GM23338 (cell line): ENCODE data around the gene CDHR2. TPM values are rescaled to one million over a fixed set of nuclear protein-coding genes. Genes with fewer than 3 reads are reported as not detected.

Experiments
- ATAC-seq: fragments of 200-7000 bp; cut with Tn5 transposase; 3 replicates; pipeline ENCODE4 v1.9.1; 2020
- DNase-seq: peaks from one replicate; pipeline ENCODE4 v3.0.0-alpha.2; 2015; ENCODE audit warnings: low spot score
- H2AFZ ChIP-seq: fragments of 200-600 bp; sonication (generic); 2 replicates; pipeline ENCODE4 v1.8.0; 2016; ENCODE audit warnings: antibody characterized with exemption, mild to moderate bottlenecking, moderate library complexity
- H3F3A ChIP-seq: fragments of 200-600 bp; sonication (generic); replicated peaks from 2 replicates; pipeline ENCODE4 v1.8.0; 2017; ENCODE audit warnings: antibody characterized with exemption, mixed run types, low read depth
- H3K27ac ChIP-seq: fragments of 200-600 bp; sonication (generic); 2 replicates; pipeline ENCODE4 v1.6.1; 2016; ENCODE audit warnings: low read depth
- H3K27me3 ChIP-seq: fragments of 200-600 bp; sonication (generic); 2 replicates; pipeline ENCODE4 v1.8.0; 2016; ENCODE audit warnings: mild to moderate bottlenecking, mixed run types, moderate library complexity; ENCODE audit not compliant: insufficient read depth
- H3K36me3 ChIP-seq: fragments of 200-600 bp; sonication (generic); 2 replicates; pipeline ENCODE4 v1.8.0; 2016; ENCODE audit warnings: mild to moderate bottlenecking; ENCODE audit not compliant: insufficient read depth
- H3K4me1 ChIP-seq: fragments of 200-600 bp; sonication (generic); 2 replicates; pipeline ENCODE4 v1.8.0; 2016; ENCODE audit warnings: mild to moderate bottlenecking, moderate library complexity; ENCODE audit not compliant: insufficient read depth
- H3K4me2 ChIP-seq: fragments of 200-600 bp; sonication (generic); 2 replicates; pipeline ENCODE4 v1.7.1; 2017; ENCODE audit warnings: mixed run types
- H3K4me3 ChIP-seq: fragments of 200-600 bp; sonication (generic); 2 replicates; pipeline ENCODE4 v1.6.1; 2016; ENCODE audit warnings: mixed run types
- H3K79me2 ChIP-seq: fragments of 200-600 bp; sonication (generic); replicated peaks from 2 replicates; pipeline ENCODE4 v1.8.0; 2017; ENCODE audit warnings: mild to moderate bottlenecking; ENCODE audit not compliant: insufficient read depth
- H3K9me2 ChIP-seq: fragments of 200-600 bp; sonication (generic); 2 replicates; pipeline ENCODE4 v1.8.0; 2017; ENCODE audit not compliant: insufficient read depth
- H4K20me1 ChIP-seq: fragments of 200-600 bp; sonication (generic); replicated peaks from 2 replicates; pipeline ENCODE4 v1.8.0; 2017; ENCODE audit warnings: mild to moderate bottlenecking; ENCODE audit not compliant: insufficient read depth
- H3K27ac Mint-ChIP-seq: 2 replicates; pipeline ENCODE4 v1.8.0; 2020; ENCODE audit warnings: inconsistent platforms, mild to moderate bottlenecking, moderate library complexity, mixed read lengths
- H3K27me3 Mint-ChIP-seq: 3 replicates; pipeline ENCODE4 v1.8.0; 2022; ENCODE audit warnings: low read depth, mild to moderate bottlenecking, moderate library complexity, mixed read lengths, inconsistent platforms; ENCODE audit not compliant: insufficient read depth, poor library complexity
- H3K36me3 Mint-ChIP-seq: 3 replicates; pipeline ENCODE4 v1.8.0; 2021; ENCODE audit warnings: low read depth, mild to moderate bottlenecking, inconsistent platforms, moderate library complexity, mixed read lengths
- H3K4me1 Mint-ChIP-seq: 3 replicates; pipeline ENCODE4 v1.8.0; 2020; ENCODE audit warnings: mild to moderate bottlenecking, inconsistent platforms, mixed read lengths
- H3K4me3 Mint-ChIP-seq: 3 replicates; pipeline ENCODE4 v1.8.0; 2021; ENCODE audit warnings: moderate library complexity, mild to moderate bottlenecking, inconsistent platforms, mixed read lengths
- H3K9me3 Mint-ChIP-seq: 3 replicates; pipeline ENCODE4 v1.8.0; 2020; ENCODE audit warnings: moderate library complexity, mild to moderate bottlenecking, inconsistent platforms, mixed read lengths
- CREB1 ChIP-seq: fragments of 250-450 bp; sonication (Bioruptor Pico); IDR thresholded peaks from 2 replicates; pipeline ENCODE4 v1.5.0; 2020; ENCODE audit warnings: low read depth, mild to moderate bottlenecking, moderate library complexity
- EZH2 ChIP-seq: fragments of 200-600 bp; sonication (generic); IDR thresholded peaks from one replicate; pipeline ENCODE4 v1.8.0; 2017; ENCODE audit warnings: antibody characterized with exemption, mild to moderate bottlenecking, low read depth; ENCODE audit not compliant: unreplicated experiment
- EZH2phosphoT487 ChIP-seq: fragments of 200-600 bp; sonication (generic); IDR thresholded peaks from one replicate; pipeline ENCODE4 v1.8.1; 2018; ENCODE audit warnings: antibody characterized with exemption; ENCODE audit not compliant: unreplicated experiment
- JUNB ChIP-seq: IDR thresholded peaks from one replicate; pipeline ENCODE4 v1.6.1; 2016; ENCODE audit warnings: antibody characterized with exemption; ENCODE audit not compliant: unreplicated experiment
- NANOG ChIP-seq: IDR thresholded peaks from 2 replicates; pipeline ENCODE4 v1.6.1; 2016; ENCODE audit warnings: antibody characterized with exemption, borderline replicate concordance
- POLR2AphosphoS5 ChIP-seq: IDR thresholded peaks from 2 replicates; pipeline ENCODE4 v1.6.1; 2016; ENCODE audit warnings: antibody characterized with exemption, low read depth
- STAT1 ChIP-seq: IDR thresholded peaks from one replicate; pipeline ENCODE4 v1.6.1; 2016; ENCODE audit warnings: antibody characterized with exemption; ENCODE audit not compliant: unreplicated experiment
- ZNF114 ChIP-seq: fragments of 250-450 bp; sonication (Bioruptor Pico); IDR thresholded peaks from 2 replicates; pipeline ENCODE4 v1.5.0; 2020; ENCODE audit warnings: mild to moderate bottlenecking, moderate library complexity
- ZNF331 ChIP-seq: fragments of 250-450 bp; sonication (Bioruptor Pico); IDR thresholded peaks from 2 replicates; pipeline ENCODE4 v1.5.0; 2020; ENCODE audit warnings: low read depth, mild to moderate bottlenecking, moderate library complexity
- ZNF462 ChIP-seq: fragments of 250-450 bp; sonication (Bioruptor Pico); IDR thresholded peaks from 2 replicates; pipeline ENCODE4 v1.5.0; 2020; ENCODE audit warnings: mild to moderate bottlenecking, moderate library complexity
- long read RNA-seq: library from polyadenylated mRNA; unstranded; transcript quantifications from one replicate; pipeline ENCODE4 v2.0.0, GENCODE V29; 2020; ENCODE audit not compliant: unreplicated experiment
- polyA plus RNA-seq: library from polyadenylated mRNA; unstranded; fragments of >200 nt; fragmentation: Nextera tagmentation; extraction: Ambion mirVana; gene quantifications from 2 replicates; pipeline ENCODE4 v1.2.1, GENCODE V29; 2016
- total RNA-seq: library from RNA; depleted of rRNA; stranded (reverse); fragments of >200 nt; shearing (Covaris generic); gene quantifications from 2 replicates; pipeline ENCODE4 v1.2.3, GENCODE V29; 2014; rRNA removed
- TF ChIP-seq, protein P1 (sequence below), 2 experiments: fragments of 200-600 bp in 1 of 2; sonication (generic) in 1 of 2; conservative IDR thresholded peaks; 2 replicates each; pipeline versions ENCODE4 v1.5.1 to v1.6.1; 2016 to 2017; ENCODE audit warnings: antibody characterized with exemption in 2 of 2, low read depth in 2 of 2, mild to moderate bottlenecking in 2 of 2, moderate library complexity in 1 of 2

Gene CDHR2
- not detected in 2 replicates for total RNA-seq
- polyA plus RNA-seq: 0.17 TPM in 1 of 2 replicates, not detected in the other
- long read RNA-seq, partial matches to known transcripts: 0 of 1 reads
- long read RNA-seq, other reads (novel, unspliced or antisense): 1 of 1 reads

DNA sequence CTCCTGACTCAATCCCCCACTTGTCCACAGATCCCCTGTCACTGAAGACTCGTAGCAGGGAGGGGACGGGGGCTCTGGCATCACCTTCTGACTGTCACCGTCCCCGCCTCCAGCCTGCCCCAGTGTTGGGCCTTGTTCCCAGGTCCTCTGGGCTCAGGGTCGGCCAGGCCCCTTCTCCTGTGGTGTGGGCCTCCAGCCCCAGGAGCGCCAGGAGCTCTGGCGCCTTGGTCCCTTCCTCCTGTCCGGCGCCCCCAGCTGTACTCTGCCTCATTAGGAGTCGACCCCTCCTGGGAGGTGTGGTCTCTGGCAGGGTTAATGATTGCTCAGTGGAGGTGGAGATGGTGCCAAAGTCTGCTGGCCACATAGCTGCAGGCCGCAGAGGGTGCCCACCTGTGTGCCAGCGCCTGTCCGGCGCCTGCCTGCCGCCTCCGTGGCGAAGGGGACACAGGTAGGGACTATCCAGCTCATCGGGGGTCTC, at the start of gene CDHR2:
Gene CDHR2 (plus strand): TSS at position 376 of the 478 bp plus-strand sequence. CDS start 16,011 bp downstream, outside the sequence.
- DNase-seq (no peak), ATAC-seq (peak; percentile 12; the same call in 1 of the 3 replicates)
- Histone ChIP-seq H3K4me1 (peaks cover 10% of the 10 kb centered on the region), H4K20me1 (no peaks in the 10 kb centered on the region), H2AFZ (no peak within 1 kb of the TSS), H3K4me2 (no peak within 1 kb of the TSS), H3K27me3 (no peaks in the 10 kb centered on the region), H3F3A (no peaks in the 10 kb centered on the region), H3K27ac (no peak within 1 kb of the TSS), H3K9me2 (no peaks in the 10 kb centered on the region), H3K79me2 (peaks cover 5% of the 10 kb centered on the region; the same call in 1 of the 2 replicates), H3K4me3 (no peak within 1 kb of the TSS), H3K36me3 (no peaks in the 10 kb centered on the region)
- H3K4me3 Mint-ChIP-seq: no peak within 1 kb of the TSS
- no peak within 1 kb of the TSS for H3K27ac Mint-ChIP-seq
- H3K4me1 Mint-ChIP-seq: peaks cover 22% of the 10 kb centered on the region
- H3K9me3 Mint-ChIP-seq: no peaks in the 10 kb centered on the region
- H3K36me3 Mint-ChIP-seq: no peaks in the 10 kb centered on the region
- TF ChIP-seq EZH2phosphoT487: no peak
- H3K27me3 Mint-ChIP-seq: peaks cover 11% of the 10 kb centered on the region

GRCh38 chr5:176500511-176500910, 48.6 kb upstream of the CDHR2 start:
- H3K36me3 Mint-ChIP-seq: peaks cover 84% of the 10 kb centered on the region
- ATAC-seq: no peak
- no peaks in the 10 kb centered on the region for H3F3A ChIP-seq
- TF ChIP-seq ZNF331 (CRISPR knock-in tag) (no peak), STAT1 (no peak), EZH2phosphoT487 (no peak), POLR2AphosphoS5 (no peak), ZNF462 (CRISPR knock-in tag) (no peak), CREB1 (CRISPR knock-in tag) (no peak), EZH2 (no peak), NANOG (no peak), JUNB (no peak), ZNF114 (CRISPR knock-in tag) (no peak)
- TF ChIP-seq, protein P1, sequence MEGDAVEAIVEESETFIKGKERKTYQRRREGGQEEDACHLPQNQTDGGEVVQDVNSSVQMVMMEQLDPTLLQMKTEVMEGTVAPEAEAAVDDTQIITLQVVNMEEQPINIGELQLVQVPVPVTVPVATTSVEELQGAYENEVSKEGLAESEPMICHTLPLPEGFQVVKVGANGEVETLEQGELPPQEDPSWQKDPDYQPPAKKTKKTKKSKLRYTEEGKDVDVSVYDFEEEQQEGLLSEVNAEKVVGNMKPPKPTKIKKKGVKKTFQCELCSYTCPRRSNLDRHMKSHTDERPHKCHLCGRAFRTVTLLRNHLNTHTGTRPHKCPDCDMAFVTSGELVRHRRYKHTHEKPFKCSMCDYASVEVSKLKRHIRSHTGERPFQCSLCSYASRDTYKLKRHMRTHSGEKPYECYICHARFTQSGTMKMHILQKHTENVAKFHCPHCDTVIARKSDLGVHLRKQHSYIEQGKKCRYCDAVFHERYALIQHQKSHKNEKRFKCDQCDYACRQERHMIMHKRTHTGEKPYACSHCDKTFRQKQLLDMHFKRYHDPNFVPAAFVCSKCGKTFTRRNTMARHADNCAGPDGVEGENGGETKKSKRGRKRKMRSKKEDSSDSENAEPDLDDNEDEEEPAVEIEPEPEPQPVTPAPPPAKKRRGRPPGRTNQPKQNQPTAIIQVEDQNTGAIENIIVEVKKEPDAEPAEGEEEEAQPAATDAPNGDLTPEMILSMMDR (conservative IDR thresholded peaks at IDR 0.05; ENCODE audit: low read depth in 2 of 2): no peak

More at GRCh38 chr5:176500511-176500910, 48.6 kb upstream of the CDHR2 start:
- DNase-seq: no peak
- H3K4me1 Mint-ChIP-seq: no peaks in the 10 kb centered on the region
- no peaks in the 10 kb centered on the region for H3K9me3 Mint-ChIP-seq
- H3K27ac Mint-ChIP-seq: no peak overlapping the region
- H3K79me2 ChIP-seq: no peaks in the 10 kb centered on the region
- H4K20me1 ChIP-seq: peaks cover 10% of the 10 kb centered on the region; the same call in 1 of the 2 replicates
- H3K27me3 ChIP-seq: no peaks in the 10 kb centered on the region
- H3K4me1 ChIP-seq: no peaks in the 10 kb centered on the region
- no peak overlapping the region for H3K4me3 ChIP-seq
- H3K9me2 ChIP-seq: no peaks in the 10 kb centered on the region
- no peak overlapping the region for H3K27ac ChIP-seq
- peaks cover 64% of the 10 kb centered on the region for H3K36me3 ChIP-seq
- peaks cover 3% of the 10 kb centered on the region for H3K27me3 Mint-ChIP-seq
- no peak overlapping the region for H2AFZ ChIP-seq
- no peak overlapping the region for H3K4me3 Mint-ChIP-seq
- H3K4me2 ChIP-seq: no peak overlapping the region
